ENCODE measurements around the gene ASTN2.

ASTN2 gene

DNA sequence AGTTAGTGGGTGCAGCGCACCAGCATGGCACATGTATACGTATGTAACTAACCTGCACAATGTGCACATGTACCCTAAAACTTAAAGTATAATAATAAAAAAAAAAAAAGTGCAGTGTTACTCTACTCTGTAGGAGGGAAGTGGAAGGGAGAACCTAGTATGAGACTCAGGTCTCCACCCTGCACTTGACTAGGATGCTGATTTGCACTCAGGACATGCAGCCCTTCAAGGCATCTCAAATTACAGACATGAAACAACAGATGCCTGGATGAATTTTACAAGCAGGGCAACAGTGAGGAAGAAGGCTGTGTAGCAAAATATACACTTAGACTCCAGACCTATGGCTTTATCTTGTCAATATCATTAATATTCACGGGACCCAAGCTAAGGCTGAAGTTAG, 711.2 kb downstream of the ASTN2 start:
- no peak overlapping the region for H3K27ac ChIP-seq
- H3K27me3 ChIP-seq (ENCODE audit: insufficient read depth, low read depth), result no peaks in the 10 kb centered on the region
- H2AFZ ChIP-seq (ENCODE audit: low read depth), result no peak overlapping the region
- no peaks in the 10 kb centered on the region for H3K36me3 ChIP-seq (ENCODE audit: insufficient read depth)
- H3K4me3 ChIP-seq (IDR thresholded peaks at IDR 0.05; ENCODE audit: insufficient read depth, low read depth, low read length), result no peak overlapping the region
- H4K20me1 ChIP-seq (ENCODE audit: insufficient read depth), result no peaks in the 10 kb centered on the region; the same call in 1 of the 2 replicates
- H3K4me1 ChIP-seq (ENCODE audit: low read depth, poor library complexity, severe bottlenecking), result no peaks in the 10 kb centered on the region
- H3K9ac ChIP-seq, result no peak overlapping the region
- H3K4me2 ChIP-seq, result no peak overlapping the region
- TF ChIP-seq CTCF (conservative IDR thresholded peaks at IDR 0.05; ENCODE audit: low read depth, low read length), result no peak
- no peaks in the 10 kb centered on the region for H3K79me2 ChIP-seq (ENCODE audit: insufficient read depth, low read depth)

- H3K27me3 ChIP-seq (ENCODE audit: insufficient read depth, low read depth), result no peaks in the 10 kb centered on the region
- no peaks in the 10 kb centered on the region for H3K4me1 ChIP-seq (ENCODE audit: low read depth, poor library complexity, severe bottlenecking)
- H3K79me2 ChIP-seq (ENCODE audit: insufficient read depth, low read depth), result no peaks in the 10 kb centered on the region
- H2AFZ ChIP-seq (ENCODE audit: low read depth), result no peak overlapping the region
- H3K4me3 ChIP-seq (IDR thresholded peaks at IDR 0.05; ENCODE audit: insufficient read depth, low read depth, low read length), result no peak overlapping the region
- TF ChIP-seq CTCF (conservative IDR thresholded peaks at IDR 0.05; ENCODE audit: low read depth, low read length), result no peak
- H3K9ac ChIP-seq, result no peak overlapping the region
- no peak overlapping the region for H3K27ac ChIP-seq
- no peaks in the 10 kb centered on the region; the same call in 1 of the 2 replicates for H4K20me1 ChIP-seq (ENCODE audit: insufficient read depth)
- peaks cover 5% of the 10 kb centered on the region; the same call in 1 of the 2 replicates for H3K36me3 ChIP-seq (ENCODE audit: insufficient read depth)
- no peak overlapping the region for H3K4me2 ChIP-seq
Observed at GRCh38 chr9:116701940-116702642, 712.8 kb downstream of the ASTN2 start.

GRCh38 chr9:116700882-116701865, 713.7 kb downstream of the ASTN2 start:
- H4K20me1 ChIP-seq (ENCODE audit: insufficient read depth), result no peaks in the 10 kb centered on the region; the same call in 1 of the 2 replicates
- no peak overlapping the region for H3K9ac ChIP-seq
- H3K79me2 ChIP-seq (ENCODE audit: insufficient read depth, low read depth), result no peaks in the 10 kb centered on the region
- no peak overlapping the region for H2AFZ ChIP-seq (ENCODE audit: low read depth)
- H3K27me3 ChIP-seq (ENCODE audit: insufficient read depth, low read depth), result no peaks in the 10 kb centered on the region
- no peaks in the 10 kb centered on the region for H3K4me1 ChIP-seq (ENCODE audit: low read depth, poor library complexity, severe bottlenecking)
- H3K36me3 ChIP-seq (ENCODE audit: insufficient read depth), result peaks cover 5% of the 10 kb centered on the region; the same call in 1 of the 2 replicates
- TF ChIP-seq CTCF (conservative IDR thresholded peaks at IDR 0.05; ENCODE audit: low read depth, low read length), result no peak
- H3K4me2 ChIP-seq, result no peak overlapping the region
- H3K27ac ChIP-seq, result no peak overlapping the region
- no peak overlapping the region for H3K4me3 ChIP-seq (IDR thresholded peaks at IDR 0.05; ENCODE audit: insufficient read depth, low read depth, low read length)

GRCh38 chr9:116700279-116700678, 714.6 kb downstream of the ASTN2 start:
- Histone ChIP-seq H3K4me2 (no peak overlapping the region), H2AFZ (ENCODE audit: low read depth) (no peak overlapping the region), H3K36me3 (ENCODE audit: insufficient read depth) (peaks cover 5% of the 10 kb centered on the region; the same call in 1 of the 2 replicates), H4K20me1 (ENCODE audit: insufficient read depth) (no peaks in the 10 kb centered on the region; the same call in 1 of the 2 replicates), H3K27ac (no peak overlapping the region), H3K4me1 (ENCODE audit: low read depth, poor library complexity, severe bottlenecking) (no peaks in the 10 kb centered on the region), H3K79me2 (ENCODE audit: insufficient read depth, low read depth) (peaks cover 2% of the 10 kb centered on the region; the same call in 1 of the 2 replicates), H3K9ac (no peak overlapping the region), H3K4me3 (IDR thresholded peaks at IDR 0.05; ENCODE audit: insufficient read depth, low read depth, low read length) (no peak overlapping the region), H3K27me3 (ENCODE audit: insufficient read depth, low read depth) (no peaks in the 10 kb centered on the region)
- no peak for TF ChIP-seq CTCF (conservative IDR thresholded peaks at IDR 0.05; ENCODE audit: low read depth, low read length)
